ENCODE results near the gene BMERB1. TPM values are rescaled to one million over a fixed set of nuclear protein-coding genes. Genes with fewer than 3 reads are reported as not detected.

The BMERB1 gene
- total and polyA plus RNA-seq, 4 donors, result 5.6 to 33.3 (median 9.0) TPM

GRCh38 chr16:15529673-15530072 lies 95.3 kb downstream of the BMERB1 start:
- Histone ChIP-seq H3K27ac (ENCODE audit: low read depth in 1 of 2, low read length in 2 of 2) (no peak overlapping the region), H3K9ac (ENCODE audit: low read depth in 1 of 2, low read length in 2 of 2) (no peak overlapping the region), H3K27me3 (ENCODE audit: control insufficient read depth in 4 of 4, insufficient read depth in 4 of 4, low read length in 3 of 4) (no peaks in the 10 kb centered on the region), H3K4me3 (ENCODE audit: low read depth in 1 of 3, low read length in 3 of 3) (no peak overlapping the region), H3K4me1 (ENCODE audit: control insufficient read depth in 4 of 4, insufficient read depth in 4 of 4, low read length in 3 of 4) (no peaks in the 10 kb centered on the region), H3K9me3 (ENCODE audit: control insufficient read depth in 4 of 4, low read length in 3 of 4) (no peaks in the 10 kb centered on the region), H3K36me3 (ENCODE audit: control insufficient read depth in 4 of 4, insufficient read depth in 3 of 4, low read depth in 1 of 4, low read length in 3 of 4) (peaks cover 0 to 3% (median 1%) of the 10 kb centered on the region in 4 donors)
- no peak for DNase-seq (ENCODE audit: low spot score)
- TF ChIP-seq HNF4G (IDR thresholded peaks at IDR 0.05), result no peak
- no peak for TF ChIP-seq ZBTB33 (IDR thresholded peaks at IDR 0.05)
- TF ChIP-seq TAF1 (conservative IDR thresholded peaks at IDR 0.05), result no peak
- no peak for TF ChIP-seq CTCF (IDR thresholded peaks at IDR 0.05; ENCODE audit: low read depth, low read length, missing input control)
- TF ChIP-seq EGR1 (IDR thresholded peaks at IDR 0.05; ENCODE audit: low read depth in 2 of 2), result no peak
- TF ChIP-seq GABPA (IDR thresholded peaks at IDR 0.05 in 1 of 2, conservative IDR thresholded peaks at IDR 0.05 in 1 of 2), result no peak
- TF ChIP-seq RXRA (IDR thresholded peaks at IDR 0.05), result no peak
- TF ChIP-seq HNF4A (conservative IDR thresholded peaks at IDR 0.05), result no peak
- TF ChIP-seq RAD21 (IDR thresholded peaks at IDR 0.05), result no peak
- no peak for TF ChIP-seq FOXA1 (IDR thresholded peaks at IDR 0.05)
- TF ChIP-seq SP1 (IDR thresholded peaks at IDR 0.05), result no peak
- no peak for TF ChIP-seq YY1 (IDR thresholded peaks at IDR 0.05)
- TF ChIP-seq ATF3 (IDR thresholded peaks at IDR 0.05), result no peak
- TF ChIP-seq JUND (IDR thresholded peaks at IDR 0.05), result no peak
- TF ChIP-seq NR2F2 (IDR thresholded peaks at IDR 0.05), result no peak
- no peak for TF ChIP-seq REST (IDR thresholded peaks at IDR 0.05)
- no peak for TF ChIP-seq FOXA2 (IDR thresholded peaks at IDR 0.05)
- 86% methylated on average over 5 of the region's 5 CpGs for WGBS

- 96% methylated on average over 5 of the region's 5 CpGs for WGBS
- H3K27me3 ChIP-seq (ENCODE audit: control insufficient read depth in 4 of 4, insufficient read depth in 4 of 4, low read length in 3 of 4), result no peaks in the 10 kb centered on the region
- H3K9me3 ChIP-seq (ENCODE audit: control insufficient read depth in 4 of 4, low read length in 3 of 4), result no peaks in the 10 kb centered on the region
- no peaks in the 10 kb centered on the region for H3K4me1 ChIP-seq (ENCODE audit: control insufficient read depth in 4 of 4, insufficient read depth in 4 of 4, low read length in 3 of 4)
- H3K36me3 ChIP-seq (ENCODE audit: control insufficient read depth in 4 of 4, insufficient read depth in 3 of 4, low read depth in 1 of 4, low read length in 3 of 4), result peaks cover 0 to 5% (median 2%) of the 10 kb centered on the region in 4 donors
- no peak overlapping the region for H3K9ac ChIP-seq (ENCODE audit: low read depth in 1 of 2, low read length in 2 of 2)
- no peak for DNase-seq (ENCODE audit: low spot score)
- no peak overlapping the region for H3K27ac ChIP-seq (ENCODE audit: low read depth in 1 of 2, low read length in 2 of 2)
- H3K4me3 ChIP-seq (ENCODE audit: low read depth in 1 of 3, low read length in 3 of 3), result no peak overlapping the region
- no peak for TF ChIP-seq FOXA2 (IDR thresholded peaks at IDR 0.05)
- TF ChIP-seq NR2F2 (IDR thresholded peaks at IDR 0.05), result no peak
- TF ChIP-seq HNF4G (IDR thresholded peaks at IDR 0.05), result no peak
- TF ChIP-seq ATF3 (IDR thresholded peaks at IDR 0.05), result no peak
- TF ChIP-seq HNF4A (conservative IDR thresholded peaks at IDR 0.05), result no peak
- TF ChIP-seq YY1 (IDR thresholded peaks at IDR 0.05), result no peak
- TF ChIP-seq RAD21 (IDR thresholded peaks at IDR 0.05), result no peak
- TF ChIP-seq REST (IDR thresholded peaks at IDR 0.05), result no peak
- no peak for TF ChIP-seq EGR1 (IDR thresholded peaks at IDR 0.05; ENCODE audit: low read depth in 2 of 2)
- no peak for TF ChIP-seq SP1 (IDR thresholded peaks at IDR 0.05)
- TF ChIP-seq CTCF (IDR thresholded peaks at IDR 0.05; ENCODE audit: low read depth, low read length, missing input control), result no peak
- no peak for TF ChIP-seq JUND (IDR thresholded peaks at IDR 0.05)
- TF ChIP-seq GABPA (IDR thresholded peaks at IDR 0.05 in 1 of 2, conservative IDR thresholded peaks at IDR 0.05 in 1 of 2), result no peak
- no peak for TF ChIP-seq RXRA (IDR thresholded peaks at IDR 0.05)
- no peak for TF ChIP-seq FOXA1 (IDR thresholded peaks at IDR 0.05)
These were observed 95.7 kb downstream of the BMERB1 start for GRCh38 chr16:15530085-15530484.
